Measurements from ENCODE around the gene MDGA2. TPM values are rescaled to one million over a fixed set of nuclear protein-coding genes. Genes with fewer than 3 reads are reported as not detected.

The MDGA2 gene
- total and polyA plus RNA-seq, 2 of the 8 experiments (the other 6 are each of a cell fraction or from before 2014, with no cell fraction given) = 0.11 to 0.69 TPM

DNA sequence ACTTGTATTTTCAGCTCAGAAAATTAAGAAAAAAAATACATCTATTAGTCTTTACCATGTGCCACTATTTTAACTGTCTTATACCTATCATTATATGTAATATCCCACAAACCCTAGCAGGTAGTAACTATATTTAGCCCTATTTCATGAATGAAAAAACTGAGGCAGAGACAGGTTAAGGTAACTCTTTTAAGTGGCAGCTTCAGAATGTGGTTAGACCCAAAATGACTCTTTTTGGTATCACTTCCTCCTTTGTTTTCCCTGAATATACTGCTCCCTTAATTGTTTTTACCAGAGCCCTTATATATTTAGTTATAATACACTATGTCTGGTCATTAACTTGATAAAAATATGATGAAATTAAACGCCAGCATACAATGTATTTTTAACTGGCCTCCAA lies 788.3 kb downstream of the MDGA2 start (continued):
- TF ChIP-seq, protein P1, sequence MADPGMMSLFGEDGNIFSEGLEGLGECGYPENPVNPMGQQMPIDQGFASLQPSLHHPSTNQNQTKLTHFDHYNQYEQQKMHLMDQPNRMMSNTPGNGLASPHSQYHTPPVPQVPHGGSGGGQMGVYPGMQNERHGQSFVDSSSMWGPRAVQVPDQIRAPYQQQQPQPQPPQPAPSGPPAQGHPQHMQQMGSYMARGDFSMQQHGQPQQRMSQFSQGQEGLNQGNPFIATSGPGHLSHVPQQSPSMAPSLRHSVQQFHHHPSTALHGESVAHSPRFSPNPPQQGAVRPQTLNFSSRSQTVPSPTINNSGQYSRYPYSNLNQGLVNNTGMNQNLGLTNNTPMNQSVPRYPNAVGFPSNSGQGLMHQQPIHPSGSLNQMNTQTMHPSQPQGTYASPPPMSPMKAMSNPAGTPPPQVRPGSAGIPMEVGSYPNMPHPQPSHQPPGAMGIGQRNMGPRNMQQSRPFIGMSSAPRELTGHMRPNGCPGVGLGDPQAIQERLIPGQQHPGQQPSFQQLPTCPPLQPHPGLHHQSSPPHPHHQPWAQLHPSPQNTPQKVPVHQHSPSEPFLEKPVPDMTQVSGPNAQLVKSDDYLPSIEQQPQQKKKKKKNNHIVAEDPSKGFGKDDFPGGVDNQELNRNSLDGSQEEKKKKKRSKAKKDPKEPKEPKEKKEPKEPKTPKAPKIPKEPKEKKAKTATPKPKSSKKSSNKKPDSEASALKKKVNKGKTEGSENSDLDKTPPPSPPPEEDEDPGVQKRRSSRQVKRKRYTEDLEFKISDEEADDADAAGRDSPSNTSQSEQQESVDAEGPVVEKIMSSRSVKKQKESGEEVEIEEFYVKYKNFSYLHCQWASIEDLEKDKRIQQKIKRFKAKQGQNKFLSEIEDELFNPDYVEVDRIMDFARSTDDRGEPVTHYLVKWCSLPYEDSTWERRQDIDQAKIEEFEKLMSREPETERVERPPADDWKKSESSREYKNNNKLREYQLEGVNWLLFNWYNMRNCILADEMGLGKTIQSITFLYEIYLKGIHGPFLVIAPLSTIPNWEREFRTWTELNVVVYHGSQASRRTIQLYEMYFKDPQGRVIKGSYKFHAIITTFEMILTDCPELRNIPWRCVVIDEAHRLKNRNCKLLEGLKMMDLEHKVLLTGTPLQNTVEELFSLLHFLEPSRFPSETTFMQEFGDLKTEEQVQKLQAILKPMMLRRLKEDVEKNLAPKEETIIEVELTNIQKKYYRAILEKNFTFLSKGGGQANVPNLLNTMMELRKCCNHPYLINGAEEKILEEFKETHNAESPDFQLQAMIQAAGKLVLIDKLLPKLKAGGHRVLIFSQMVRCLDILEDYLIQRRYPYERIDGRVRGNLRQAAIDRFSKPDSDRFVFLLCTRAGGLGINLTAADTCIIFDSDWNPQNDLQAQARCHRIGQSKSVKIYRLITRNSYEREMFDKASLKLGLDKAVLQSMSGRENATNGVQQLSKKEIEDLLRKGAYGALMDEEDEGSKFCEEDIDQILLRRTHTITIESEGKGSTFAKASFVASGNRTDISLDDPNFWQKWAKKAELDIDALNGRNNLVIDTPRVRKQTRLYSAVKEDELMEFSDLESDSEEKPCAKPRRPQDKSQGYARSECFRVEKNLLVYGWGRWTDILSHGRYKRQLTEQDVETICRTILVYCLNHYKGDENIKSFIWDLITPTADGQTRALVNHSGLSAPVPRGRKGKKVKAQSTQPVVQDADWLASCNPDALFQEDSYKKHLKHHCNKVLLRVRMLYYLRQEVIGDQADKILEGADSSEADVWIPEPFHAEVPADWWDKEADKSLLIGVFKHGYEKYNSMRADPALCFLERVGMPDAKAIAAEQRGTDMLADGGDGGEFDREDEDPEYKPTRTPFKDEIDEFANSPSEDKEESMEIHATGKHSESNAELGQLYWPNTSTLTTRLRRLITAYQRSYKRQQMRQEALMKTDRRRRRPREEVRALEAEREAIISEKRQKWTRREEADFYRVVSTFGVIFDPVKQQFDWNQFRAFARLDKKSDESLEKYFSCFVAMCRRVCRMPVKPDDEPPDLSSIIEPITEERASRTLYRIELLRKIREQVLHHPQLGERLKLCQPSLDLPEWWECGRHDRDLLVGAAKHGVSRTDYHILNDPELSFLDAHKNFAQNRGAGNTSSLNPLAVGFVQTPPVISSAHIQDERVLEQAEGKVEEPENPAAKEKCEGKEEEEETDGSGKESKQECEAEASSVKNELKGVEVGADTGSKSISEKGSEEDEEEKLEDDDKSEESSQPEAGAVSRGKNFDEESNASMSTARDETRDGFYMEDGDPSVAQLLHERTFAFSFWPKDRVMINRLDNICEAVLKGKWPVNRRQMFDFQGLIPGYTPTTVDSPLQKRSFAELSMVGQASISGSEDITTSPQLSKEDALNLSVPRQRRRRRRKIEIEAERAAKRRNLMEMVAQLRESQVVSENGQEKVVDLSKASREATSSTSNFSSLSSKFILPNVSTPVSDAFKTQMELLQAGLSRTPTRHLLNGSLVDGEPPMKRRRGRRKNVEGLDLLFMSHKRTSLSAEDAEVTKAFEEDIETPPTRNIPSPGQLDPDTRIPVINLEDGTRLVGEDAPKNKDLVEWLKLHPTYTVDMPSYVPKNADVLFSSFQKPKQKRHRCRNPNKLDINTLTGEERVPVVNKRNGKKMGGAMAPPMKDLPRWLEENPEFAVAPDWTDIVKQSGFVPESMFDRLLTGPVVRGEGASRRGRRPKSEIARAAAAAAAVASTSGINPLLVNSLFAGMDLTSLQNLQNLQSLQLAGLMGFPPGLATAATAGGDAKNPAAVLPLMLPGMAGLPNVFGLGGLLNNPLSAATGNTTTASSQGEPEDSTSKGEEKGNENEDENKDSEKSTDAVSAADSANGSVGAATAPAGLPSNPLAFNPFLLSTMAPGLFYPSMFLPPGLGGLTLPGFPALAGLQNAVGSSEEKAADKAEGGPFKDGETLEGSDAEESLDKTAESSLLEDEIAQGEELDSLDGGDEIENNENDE (IDR thresholded peaks at IDR 0.05; ENCODE audit: insufficient replicate concordance, low read length) = no peak
- TF ChIP-seq TAF7 (optimal IDR thresholded peaks at IDR 0.05; ENCODE audit: borderline replicate concordance, low read depth, low read length) = no peak

Data from H1 (cell line).